Fibroblast of lung (primary cell): ENCODE data around the gene NRDC. TPM values are rescaled to one million over a fixed set of nuclear protein-coding genes. Genes with fewer than 3 reads are reported as not detected.

Experiments used
- DNase-seq, 2 donors: peaks; one replicate each; pipeline versions ENCODE4 v3.0.0 to v3.0.0-alpha.2; 2010; ENCODE audit warnings: low read depth in 2 of 2
- H2AFZ ChIP-seq: 2 replicates; pipeline ENCODE4 v1.5.1; 2012; ENCODE audit warnings: low read length, control low read depth, inconsistent platforms
- H3K27ac ChIP-seq: 2 replicates; pipeline ENCODE4 v1.5.1; 2011; ENCODE audit warnings: low read length, control low read depth; ENCODE audit not compliant: insufficient read depth
- H3K27me3 ChIP-seq: 2 replicates; pipeline ENCODE4 v1.5.1; 2011; ENCODE audit warnings: mild to moderate bottlenecking, low read length; ENCODE audit not compliant: control insufficient read depth, insufficient read depth
- H3K36me3 ChIP-seq: 2 replicates; pipeline ENCODE4 v1.5.1; 2011; ENCODE audit warnings: low read length; ENCODE audit not compliant: control insufficient read depth, insufficient read depth
- H3K4me1 ChIP-seq: 2 replicates; pipeline ENCODE4 v1.5.1; 2011; ENCODE audit warnings: low read length; ENCODE audit not compliant: control insufficient read depth, insufficient read depth; ENCODE audit errors: extremely low read depth
- H3K4me2 ChIP-seq: 2 replicates; pipeline ENCODE4 v1.5.1; 2011; ENCODE audit warnings: low read length, control low read depth; ENCODE audit not compliant: insufficient read depth; ENCODE audit errors: extremely low read depth
- H3K4me3 ChIP-seq, 4 experiments: fragments of 200-600 bp in 1 of 4; sonication (generic) in 1 of 4; replicated peaks in 1 of 4; 2 replicates each; pipeline ENCODE4 v1.5.1; 2011 to 2016; ENCODE audit warnings: low read length in 4 of 4, low read depth in 3 of 4, mild to moderate bottlenecking in 3 of 4, control low read depth in 2 of 4, inconsistent platforms in 1 of 4, mixed read lengths in 1 of 4; ENCODE audit not compliant: insufficient read depth in 1 of 4; ENCODE audit errors: control extremely low read depth in 1 of 4
- H3K79me2 ChIP-seq: 2 replicates; pipeline ENCODE4 v1.5.1; 2012; ENCODE audit warnings: mild to moderate bottlenecking, low read length, inconsistent platforms; ENCODE audit not compliant: control insufficient read depth, insufficient read depth
- H3K9ac ChIP-seq: 2 replicates; pipeline ENCODE4 v1.5.1; 2011; ENCODE audit warnings: mild to moderate bottlenecking, low read length, control low read depth; ENCODE audit not compliant: insufficient read depth
- H3K9me3 ChIP-seq: 2 replicates; pipeline ENCODE4 v1.5.1; 2012; ENCODE audit warnings: low read depth, low read length; ENCODE audit not compliant: control insufficient read depth, insufficient read depth
- H4K20me1 ChIP-seq: 2 replicates; pipeline ENCODE4 v1.5.1; 2011; ENCODE audit warnings: low read length; ENCODE audit not compliant: control insufficient read depth, insufficient read depth; ENCODE audit errors: extremely low read depth
- CTCF ChIP-seq, 2 donors: IDR thresholded peaks in 1 of 2; conservative IDR thresholded peaks in 1 of 2; 1 replicate in 1 of 2; 2 replicates in 1 of 2; pipeline ENCODE4 v1.5.1; 2011 to 2012; ENCODE audit warnings: low read length in 2 of 2, control low read depth in 1 of 2, inconsistent platforms in 1 of 2, low read depth in 1 of 2, mild to moderate bottlenecking in 1 of 2
- EZH2 ChIP-seq: IDR thresholded peaks from 2 replicates; pipeline ENCODE4 v1.5.1; 2012; ENCODE audit warnings: low read length, control low read depth, mild to moderate bottlenecking; ENCODE audit errors: missing control alignments
- polyA plus RNA-seq, 2 donors: library from polyadenylated mRNA; depleted of rRNA in 1 of 2; stranded (reverse) in 1 of 2; unstranded in 1 of 2; fragments of >200 nt; gene quantifications; 2 replicates each; pipeline ENCODE4 v1.2.1, GENCODE V29; 2011 to 2012; ENCODE audit warnings: missing spikeins in 1 of 2
- total RNA-seq: library from RNA; depleted of rRNA; stranded (reverse); fragments of >200 nt; gene quantifications from 2 replicates; pipeline ENCODE4 v1.2.1, GENCODE V29; 2014

The NRDC gene
- total and polyA plus RNA-seq, 2 donors (not counting 1 experiment from before 2014, with no cell fraction given) = 116 to 142 TPM

- H3K4me3 ChIP-seq = no peak overlapping the region
- no peak overlapping the region for H3K27ac ChIP-seq
- H3K9me3 ChIP-seq = no peaks in the 10 kb centered on the region
- no peaks in the 10 kb centered on the region for H3K36me3 ChIP-seq
- no peaks in the 10 kb centered on the region for H3K27me3 ChIP-seq
- no peak overlapping the region for H3K4me2 ChIP-seq
- H3K79me2 ChIP-seq = peaks cover 15% of the 10 kb centered on the region
- no peaks in the 10 kb centered on the region for H3K4me1 ChIP-seq
- no peaks in the 10 kb centered on the region for H4K20me1 ChIP-seq
- no peak overlapping the region for H2AFZ ChIP-seq
- no peak for TF ChIP-seq EZH2
- no peak for TF ChIP-seq CTCF (conservative IDR thresholded peaks at IDR 0.05 in 1 of 2, IDR thresholded peaks at IDR 0.05 in 1 of 2; ENCODE audit: low read depth in 1 of 2, low read length in 2 of 2)
- H3K9ac ChIP-seq = no peak overlapping the region
- no peak for DNase-seq
Observed at GRCh38 chr1:51850420-51851223, 27.9 kb downstream of the NRDC start.

- H3K4me3 ChIP-seq = no peak overlapping the region
- TF ChIP-seq CTCF (conservative IDR thresholded peaks at IDR 0.05 in 1 of 2, IDR thresholded peaks at IDR 0.05 in 1 of 2; ENCODE audit: low read depth in 1 of 2, low read length in 2 of 2) (no peak), EZH2 (no peak)
- no peaks in the 10 kb centered on the region for H4K20me1 ChIP-seq
- H3K27me3 ChIP-seq = no peaks in the 10 kb centered on the region
- DNase-seq = no peak
- peaks cover 23% of the 10 kb centered on the region for H3K79me2 ChIP-seq
- no peak overlapping the region for H3K27ac ChIP-seq
- no peaks in the 10 kb centered on the region for H3K4me1 ChIP-seq
- H3K36me3 ChIP-seq = peaks cover 1% of the 10 kb centered on the region
- no peak overlapping the region for H3K9ac ChIP-seq
- no peak overlapping the region for H2AFZ ChIP-seq
- no peaks in the 10 kb centered on the region for H3K9me3 ChIP-seq
- H3K4me2 ChIP-seq = no peak overlapping the region
Observed at GRCh38 chr1:51847294-51847920, 31.1 kb downstream of the NRDC start.

- Histone ChIP-seq H3K27ac (no peak overlapping the region), H4K20me1 (no peaks in the 10 kb centered on the region), H3K79me2 (peaks cover 23% of the 10 kb centered on the region), H2AFZ (no peak overlapping the region), H3K9ac (no peak overlapping the region), H3K27me3 (no peaks in the 10 kb centered on the region), H3K9me3 (no peaks in the 10 kb centered on the region), H3K4me1 (no peaks in the 10 kb centered on the region), H3K4me3 (no peak overlapping the region), H3K36me3 (peaks cover 1% of the 10 kb centered on the region), H3K4me2 (no peak overlapping the region)
- no peak for DNase-seq
- TF ChIP-seq CTCF (conservative IDR thresholded peaks at IDR 0.05 in 1 of 2, IDR thresholded peaks at IDR 0.05 in 1 of 2; ENCODE audit: low read depth in 1 of 2, low read length in 2 of 2) (no peak), EZH2 (no peak)
Observed at GRCh38 chr1:51843948-51844347, 34.6 kb downstream of the NRDC start.
